ENCODE measurements around the gene PDGFA. TPM values are rescaled to one million over a fixed set of nuclear protein-coding genes. Genes with fewer than 3 reads are reported as not detected.

PDGFA gene
- 13.3 and 16.2 TPM in 2 replicates for total RNA-seq

DNA sequence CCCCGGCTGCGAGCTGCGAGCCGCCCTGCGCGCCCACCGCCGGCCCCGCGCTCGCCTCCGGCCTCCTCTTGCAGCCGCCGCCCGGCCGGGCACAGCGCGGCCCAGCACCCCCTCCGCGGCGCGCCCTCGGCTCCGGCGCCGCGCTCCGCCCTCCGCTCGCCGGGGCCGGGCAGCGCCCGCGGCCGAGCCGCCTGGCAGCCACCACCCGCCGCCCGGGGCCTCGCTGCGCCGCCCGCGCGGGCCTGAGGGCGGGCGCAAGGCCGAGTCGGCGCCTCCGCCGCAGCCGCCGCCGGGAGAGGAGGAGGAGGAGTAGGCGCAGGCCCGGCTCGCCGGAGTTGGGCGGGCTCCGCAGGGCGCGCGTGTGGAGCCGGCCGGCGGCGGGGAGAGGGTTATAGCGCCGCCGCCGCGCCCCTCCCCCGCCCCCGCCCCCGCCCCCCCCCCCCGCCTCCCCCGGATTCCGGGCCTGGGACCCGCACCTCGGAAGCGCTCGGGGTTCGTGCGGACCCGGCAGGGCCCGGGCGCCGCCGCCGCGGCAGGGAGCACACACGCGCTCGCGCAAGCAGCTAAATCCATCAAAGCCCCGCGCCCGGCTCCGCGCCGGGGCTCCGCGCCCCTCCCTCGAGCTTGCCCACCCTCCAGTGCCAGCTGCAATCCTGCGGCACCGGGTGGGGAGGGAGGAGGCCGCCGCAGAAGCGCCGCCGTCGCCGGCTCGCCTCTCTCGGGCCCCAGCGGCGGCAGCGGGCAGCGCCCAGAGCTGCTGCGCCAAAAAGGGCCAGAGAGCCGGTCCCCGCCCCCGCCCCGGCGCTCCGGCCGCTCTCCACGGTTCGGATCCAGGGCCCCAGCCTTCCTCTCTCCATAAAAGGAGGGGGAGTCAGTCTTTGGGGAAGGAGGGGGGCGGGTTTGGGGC is at the start of gene PDGFA:
TSS of gene PDGFA (minus strand) at position 363 of the 907 bp plus-strand sequence. CDS start 845 bp downstream, outside the sequence.

Other genes with a start within 250 kb of the PDGFA start
- not detected in 2 replicates for gene FOXL3, start 229.7 kb downstream of the PDGFA start, total RNA-seq
- gene DNAAF5, start 206.9 kb upstream of the PDGFA start, total RNA-seq, result 26.6 and 37.9 TPM in 2 replicates
- 16.0 and 18.2 TPM in 2 replicates for gene PRKAR1B, start 207.4 kb upstream of the PDGFA start, total RNA-seq